HL-60 (cell line): ENCODE data around the gene MUC5AC.

ENCODE experiments used
- GABPA ChIP-seq: IDR thresholded peaks from 2 replicates; pipeline ENCODE4 v1.6.1; 2012; ENCODE audit warnings: low read depth
- POLR2AphosphoS5 ChIP-seq: IDR thresholded peaks from 2 replicates; pipeline ENCODE4 v1.6.1; 2012; ENCODE audit warnings: low read depth
- SPI1 ChIP-seq: IDR thresholded peaks from 2 replicates; pipeline ENCODE4 v1.6.1; 2012; ENCODE audit warnings: low read depth, mild to moderate bottlenecking, borderline replicate concordance
- TF ChIP-seq, protein P1 (sequence below): IDR thresholded peaks from one replicate; pipeline ENCODE4 v1.5.1; 2011; ENCODE audit warnings: low read length, control low read depth, inconsistent platforms; ENCODE audit not compliant: insufficient read depth
- TF ChIP-seq, protein P2 (sequence below): IDR thresholded peaks from 2 replicates; pipeline ENCODE4 v1.6.1; 2012; ENCODE audit warnings: low read depth; ENCODE audit not compliant: insufficient replicate concordance

DNA sequence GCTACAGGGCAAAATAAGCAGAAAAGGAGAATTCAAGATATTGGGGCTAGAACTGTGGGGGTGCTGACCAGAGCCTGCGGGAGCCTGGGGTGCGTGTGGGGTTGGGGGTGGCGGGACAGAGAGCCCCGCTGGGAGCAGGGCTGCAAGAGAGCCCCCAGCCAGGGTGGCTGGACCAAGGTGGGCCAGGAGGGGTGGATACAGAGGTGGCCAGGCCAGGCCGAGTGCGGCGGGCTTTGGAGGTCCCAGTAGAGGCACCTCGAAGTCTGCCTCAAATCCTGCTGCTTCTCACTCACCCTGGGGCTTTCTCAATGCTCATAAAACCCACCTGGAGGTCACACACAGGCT is 48.2 kb downstream of the MUC5AC start:
- TF ChIP-seq, protein P1, sequence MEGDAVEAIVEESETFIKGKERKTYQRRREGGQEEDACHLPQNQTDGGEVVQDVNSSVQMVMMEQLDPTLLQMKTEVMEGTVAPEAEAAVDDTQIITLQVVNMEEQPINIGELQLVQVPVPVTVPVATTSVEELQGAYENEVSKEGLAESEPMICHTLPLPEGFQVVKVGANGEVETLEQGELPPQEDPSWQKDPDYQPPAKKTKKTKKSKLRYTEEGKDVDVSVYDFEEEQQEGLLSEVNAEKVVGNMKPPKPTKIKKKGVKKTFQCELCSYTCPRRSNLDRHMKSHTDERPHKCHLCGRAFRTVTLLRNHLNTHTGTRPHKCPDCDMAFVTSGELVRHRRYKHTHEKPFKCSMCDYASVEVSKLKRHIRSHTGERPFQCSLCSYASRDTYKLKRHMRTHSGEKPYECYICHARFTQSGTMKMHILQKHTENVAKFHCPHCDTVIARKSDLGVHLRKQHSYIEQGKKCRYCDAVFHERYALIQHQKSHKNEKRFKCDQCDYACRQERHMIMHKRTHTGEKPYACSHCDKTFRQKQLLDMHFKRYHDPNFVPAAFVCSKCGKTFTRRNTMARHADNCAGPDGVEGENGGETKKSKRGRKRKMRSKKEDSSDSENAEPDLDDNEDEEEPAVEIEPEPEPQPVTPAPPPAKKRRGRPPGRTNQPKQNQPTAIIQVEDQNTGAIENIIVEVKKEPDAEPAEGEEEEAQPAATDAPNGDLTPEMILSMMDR: no peak
- TF ChIP-seq GABPA (no peak), POLR2AphosphoS5 (no peak), SPI1 (no peak)
- TF ChIP-seq, protein P2, sequence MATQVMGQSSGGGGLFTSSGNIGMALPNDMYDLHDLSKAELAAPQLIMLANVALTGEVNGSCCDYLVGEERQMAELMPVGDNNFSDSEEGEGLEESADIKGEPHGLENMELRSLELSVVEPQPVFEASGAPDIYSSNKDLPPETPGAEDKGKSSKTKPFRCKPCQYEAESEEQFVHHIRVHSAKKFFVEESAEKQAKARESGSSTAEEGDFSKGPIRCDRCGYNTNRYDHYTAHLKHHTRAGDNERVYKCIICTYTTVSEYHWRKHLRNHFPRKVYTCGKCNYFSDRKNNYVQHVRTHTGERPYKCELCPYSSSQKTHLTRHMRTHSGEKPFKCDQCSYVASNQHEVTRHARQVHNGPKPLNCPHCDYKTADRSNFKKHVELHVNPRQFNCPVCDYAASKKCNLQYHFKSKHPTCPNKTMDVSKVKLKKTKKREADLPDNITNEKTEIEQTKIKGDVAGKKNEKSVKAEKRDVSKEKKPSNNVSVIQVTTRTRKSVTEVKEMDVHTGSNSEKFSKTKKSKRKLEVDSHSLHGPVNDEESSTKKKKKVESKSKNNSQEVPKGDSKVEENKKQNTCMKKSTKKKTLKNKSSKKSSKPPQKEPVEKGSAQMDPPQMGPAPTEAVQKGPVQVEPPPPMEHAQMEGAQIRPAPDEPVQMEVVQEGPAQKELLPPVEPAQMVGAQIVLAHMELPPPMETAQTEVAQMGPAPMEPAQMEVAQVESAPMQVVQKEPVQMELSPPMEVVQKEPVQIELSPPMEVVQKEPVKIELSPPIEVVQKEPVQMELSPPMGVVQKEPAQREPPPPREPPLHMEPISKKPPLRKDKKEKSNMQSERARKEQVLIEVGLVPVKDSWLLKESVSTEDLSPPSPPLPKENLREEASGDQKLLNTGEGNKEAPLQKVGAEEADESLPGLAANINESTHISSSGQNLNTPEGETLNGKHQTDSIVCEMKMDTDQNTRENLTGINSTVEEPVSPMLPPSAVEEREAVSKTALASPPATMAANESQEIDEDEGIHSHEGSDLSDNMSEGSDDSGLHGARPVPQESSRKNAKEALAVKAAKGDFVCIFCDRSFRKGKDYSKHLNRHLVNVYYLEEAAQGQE: no peak
